ENCODE results near the gene C6orf89.

C6orf89 gene

DNA sequence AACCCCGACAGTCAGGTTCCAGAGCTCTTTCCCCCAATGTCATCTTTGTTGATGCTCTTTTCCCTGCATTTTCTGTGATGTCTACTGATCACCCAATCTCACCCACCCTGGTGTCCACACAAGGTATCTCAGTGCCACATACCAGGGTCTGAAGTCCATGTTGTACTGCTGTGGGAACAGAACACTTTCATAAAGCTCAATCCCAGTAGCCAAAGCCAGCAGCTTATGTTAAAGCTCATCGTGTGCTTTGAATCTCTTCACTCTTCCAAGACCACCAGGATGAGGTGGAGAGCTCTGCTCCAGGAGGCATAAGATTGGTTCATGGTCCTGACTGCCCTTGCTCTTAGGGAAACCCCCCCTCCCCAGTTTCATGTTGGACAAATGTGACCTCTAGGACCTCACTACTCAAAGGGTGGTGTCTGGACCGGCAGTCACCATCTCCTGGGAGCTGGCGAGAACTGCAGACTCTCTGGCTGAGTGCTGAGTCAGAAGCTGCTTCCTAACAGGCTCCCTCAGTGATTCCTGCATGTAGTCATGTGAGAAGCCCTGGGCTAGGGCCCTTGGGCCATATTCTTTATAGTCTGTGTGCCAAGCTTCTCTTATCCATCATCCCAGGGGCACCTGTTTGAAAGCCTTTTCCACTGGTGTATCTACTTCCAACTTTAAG, 33.1 kb upstream of the C6orf89 start:
- DNase-seq: no peak

DNA sequence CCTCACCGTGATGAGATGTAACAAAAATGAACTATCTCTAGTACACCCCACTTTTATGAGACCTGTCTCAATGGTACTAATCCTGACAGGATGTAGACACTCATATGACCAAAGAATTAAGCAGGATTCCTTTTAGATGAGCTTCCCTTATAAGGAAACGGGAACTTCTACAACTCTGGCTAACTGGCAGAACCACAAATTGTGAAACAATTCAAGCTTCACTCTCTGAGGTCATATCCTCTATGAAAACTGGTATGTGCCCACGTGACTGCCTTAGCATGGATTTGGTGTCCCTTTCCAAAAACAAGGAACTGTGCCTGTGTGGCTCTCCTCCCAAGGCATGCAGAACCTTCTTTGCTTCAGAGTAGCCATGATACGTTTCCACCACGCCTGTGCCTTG, 32.4 kb upstream of the C6orf89 start:
- DNase-seq: no peak

DNA sequence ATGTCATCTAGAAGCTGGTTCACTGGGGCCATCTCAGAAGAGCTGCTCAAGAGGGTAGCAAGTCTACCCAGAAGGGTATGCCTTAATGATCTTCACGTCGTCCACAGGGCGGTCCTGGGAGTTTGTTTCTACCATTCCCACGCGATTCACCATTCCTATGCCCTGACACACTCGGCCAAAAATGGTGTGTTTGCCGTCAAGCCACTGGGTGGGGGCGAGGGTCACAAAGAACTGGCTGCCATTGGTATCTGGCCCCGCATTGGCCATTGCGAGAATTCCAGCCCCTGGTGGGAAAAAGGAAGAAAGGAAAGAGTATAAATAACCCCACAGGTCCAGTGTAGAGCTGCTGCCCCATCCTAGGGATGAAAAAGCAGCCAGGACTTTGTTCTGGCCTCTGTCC, 30.0 kb upstream of the C6orf89 start:
- no peak for DNase-seq

DNA sequence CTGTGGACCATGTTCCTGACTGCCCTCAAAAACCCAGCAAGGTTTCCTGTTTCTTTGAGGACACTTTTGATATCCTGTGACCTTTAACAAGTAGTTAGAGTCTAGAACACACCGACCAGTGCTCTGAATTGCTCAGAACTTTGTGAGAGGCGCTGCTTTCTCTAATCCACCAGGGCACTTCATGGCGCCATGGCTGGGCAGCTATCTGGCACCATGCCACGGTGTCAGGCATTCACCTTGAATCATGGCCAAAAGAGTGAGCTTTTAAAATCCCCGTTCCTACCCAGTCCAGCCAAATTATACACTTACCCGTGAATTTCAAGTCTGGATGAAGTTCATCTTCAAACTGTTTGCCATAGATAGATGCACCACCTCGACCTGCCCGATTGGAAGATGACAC, 29.5 kb upstream of the C6orf89 start:
- DNase-seq: no peak

DNA sequence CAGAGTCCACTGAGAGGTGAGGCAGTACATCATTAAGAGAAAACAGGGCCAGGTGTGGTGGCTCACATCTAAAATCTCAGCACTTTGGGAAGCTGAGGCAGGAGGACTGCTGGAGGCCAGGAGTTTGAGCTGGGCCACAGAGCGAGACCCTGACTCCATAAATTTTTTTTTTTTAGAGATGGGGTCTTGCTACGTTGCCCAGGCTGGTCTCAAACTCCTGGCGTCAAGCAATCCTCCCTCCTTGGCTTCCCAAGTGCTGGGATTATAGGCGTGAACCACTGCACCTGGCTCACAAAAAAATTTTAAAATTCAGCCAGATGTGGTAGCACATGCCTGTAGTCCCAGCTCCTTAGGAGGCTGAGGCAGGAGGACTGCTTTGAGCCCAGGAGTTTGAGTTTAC, 28.4 kb upstream of the C6orf89 start:
- no peak for DNase-seq

DNA sequence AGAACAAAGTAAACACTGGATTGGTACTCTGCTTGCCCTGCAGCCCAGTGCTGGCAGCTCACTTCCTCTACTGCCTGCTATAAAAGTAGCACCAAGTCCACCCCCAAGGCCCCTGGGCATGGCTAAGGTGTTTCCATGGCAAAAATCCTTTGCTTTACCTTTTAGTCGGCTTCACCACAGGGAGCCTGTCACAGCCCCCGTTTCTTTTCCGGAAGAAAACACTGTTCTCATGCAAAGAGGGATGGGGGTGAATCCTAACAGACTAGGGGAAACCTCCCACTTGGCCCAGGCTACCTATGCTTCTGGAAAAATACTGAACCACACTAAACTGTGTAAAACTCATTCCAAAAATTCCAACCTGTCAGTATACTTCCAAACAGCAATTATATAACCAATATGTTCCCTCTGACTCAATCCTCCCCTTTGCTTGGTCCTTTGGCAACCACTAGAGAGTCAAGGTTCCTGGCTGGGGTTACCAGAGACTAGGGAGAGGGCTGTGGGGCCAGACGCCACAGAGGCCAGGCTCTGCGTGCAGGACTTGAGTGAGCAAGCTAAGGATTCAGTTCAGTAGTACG, 27.3 kb upstream of the C6orf89 start:
- no peak for DNase-seq

DNA sequence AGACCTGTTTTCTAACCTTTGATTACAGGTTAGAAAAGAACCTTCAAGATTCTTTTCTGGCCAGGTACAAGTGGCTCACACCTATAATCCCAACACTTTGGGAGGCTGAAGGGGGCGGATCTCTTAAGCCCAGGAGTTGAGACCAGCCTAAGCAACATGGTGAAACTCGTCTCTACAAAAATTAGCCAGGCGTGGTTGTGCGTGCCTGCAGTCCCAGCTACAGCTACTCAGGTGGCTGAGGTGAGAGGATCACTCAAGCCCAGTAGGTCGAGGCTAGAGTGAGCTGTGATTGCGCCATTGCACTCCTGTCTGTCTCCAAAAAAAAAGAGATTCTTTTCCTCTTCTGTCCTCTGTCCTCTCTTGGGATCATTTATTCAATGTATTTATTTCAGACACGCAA, 25.6 kb upstream of the C6orf89 start:
- no peak for DNase-seq

DNA sequence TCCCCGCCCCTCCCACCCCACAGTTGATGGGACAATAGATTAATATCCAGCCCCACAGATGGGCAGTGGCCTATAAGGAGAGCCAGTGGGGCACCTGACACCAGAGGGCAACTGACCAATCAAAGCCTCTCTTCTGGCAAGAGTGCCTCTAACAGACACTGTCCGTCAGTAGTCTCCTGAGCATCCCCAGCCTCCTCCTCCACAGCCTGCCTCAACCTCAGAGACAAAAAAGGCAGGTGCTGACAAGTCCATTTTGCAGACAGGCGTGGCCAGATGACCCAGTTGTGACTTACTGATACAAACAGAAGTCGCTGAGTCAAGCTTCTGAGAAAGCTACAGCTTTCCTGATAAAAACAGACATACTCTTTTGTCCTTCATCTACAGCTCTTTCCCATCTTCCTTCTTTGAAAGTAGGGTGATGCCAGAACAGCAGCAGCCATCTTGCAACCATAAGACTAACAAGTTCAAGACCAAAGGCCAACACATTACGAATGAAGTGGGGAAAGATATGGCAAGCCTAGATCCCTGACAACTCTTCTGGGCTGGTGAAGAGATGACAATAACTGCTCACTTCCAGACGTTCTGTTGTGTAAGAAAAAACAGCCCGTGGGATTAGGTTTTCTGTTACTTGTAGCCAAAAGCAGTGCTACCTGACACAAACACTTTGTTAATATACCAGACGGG, 23.4 kb upstream of the C6orf89 start:
- no peak for DNase-seq

DNA sequence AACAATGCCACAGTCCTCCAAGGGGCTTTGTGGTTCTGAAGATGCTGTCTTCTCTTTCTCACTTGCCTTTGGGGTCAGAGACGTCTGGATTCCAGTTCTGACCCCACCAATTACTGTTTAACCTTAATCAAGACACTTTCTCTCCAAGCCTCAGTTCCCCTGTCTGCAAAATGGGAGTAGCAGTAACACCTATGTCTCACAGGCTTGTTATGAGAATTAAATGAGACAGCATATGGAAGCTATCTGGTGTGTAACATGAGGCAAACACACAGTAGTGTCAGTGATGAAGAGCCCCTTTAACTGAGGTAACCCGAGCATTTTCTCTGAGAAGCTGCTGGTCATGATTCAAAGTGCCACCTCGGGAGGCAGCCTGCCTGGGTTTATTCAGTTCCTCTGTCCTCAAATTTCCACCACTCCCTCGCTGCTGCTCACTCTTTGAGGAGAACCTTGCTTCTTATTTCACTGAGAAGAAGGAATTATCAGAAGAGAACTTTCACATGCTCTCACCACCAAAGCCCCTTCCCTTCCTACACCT, 22.8 kb upstream of the C6orf89 start:
- DNase-seq: no peak

DNA sequence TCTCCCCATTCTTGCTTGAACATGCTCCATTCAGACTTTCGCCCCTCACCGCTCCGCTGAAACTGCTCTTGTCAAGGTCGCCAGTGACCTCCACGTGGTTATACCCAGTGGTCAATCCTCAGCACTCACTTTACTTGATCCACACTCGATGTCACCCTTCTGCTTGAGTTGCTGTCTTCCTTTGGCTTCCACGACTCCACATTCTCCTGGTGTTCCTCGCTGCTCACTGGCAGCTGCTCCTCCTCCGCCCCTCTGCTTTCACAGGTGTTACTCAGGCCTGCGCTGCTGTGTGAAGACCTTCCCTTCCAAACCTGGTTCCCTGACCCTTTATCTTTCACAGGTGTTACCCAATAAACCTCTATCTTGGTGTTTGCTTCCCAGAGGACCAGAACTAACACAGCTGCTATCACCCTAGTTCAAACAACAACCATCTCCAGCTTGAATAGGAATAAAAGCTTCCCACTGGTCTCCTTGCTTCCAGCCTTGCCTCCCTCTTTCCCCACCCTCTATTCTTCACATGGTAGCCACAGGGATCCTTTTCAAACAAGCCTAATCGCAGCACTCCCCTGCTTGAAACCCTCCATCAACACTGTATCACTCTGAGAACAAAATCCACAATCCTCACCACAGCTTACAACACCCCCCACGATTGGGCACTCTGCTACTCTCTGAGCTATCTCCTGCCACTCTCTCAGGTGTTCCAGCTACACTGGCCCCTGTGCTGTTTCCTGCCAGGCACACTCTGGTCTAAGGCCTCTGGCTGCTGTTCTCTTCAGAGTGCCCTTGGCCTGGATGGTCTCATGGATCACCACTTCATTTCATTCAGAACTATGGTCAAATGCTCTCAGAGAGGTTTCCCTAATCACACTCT, 21.8 kb upstream of the C6orf89 start:
- peak; percentile 93 for DNase-seq

DNA sequence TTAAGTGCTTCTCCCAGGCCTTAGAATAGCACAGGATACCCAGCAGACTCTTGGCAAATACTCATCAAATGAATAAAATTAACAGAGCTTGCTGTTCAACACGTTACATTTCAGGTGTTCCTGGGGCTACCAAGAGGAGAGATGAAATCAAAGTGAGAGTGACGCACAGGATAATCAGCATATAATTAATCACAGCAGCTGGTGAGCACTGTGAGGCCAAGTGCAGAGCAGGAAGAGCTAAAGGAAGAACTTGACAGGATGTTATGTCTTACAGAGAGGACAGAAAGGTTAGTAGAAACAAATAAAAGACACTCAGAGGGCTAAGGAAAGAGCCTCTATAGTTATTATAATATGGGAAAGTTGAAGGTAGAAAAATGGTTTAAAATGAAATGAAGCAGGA, 19.9 kb upstream of the C6orf89 start:
- DNase-seq: no peak

DNA sequence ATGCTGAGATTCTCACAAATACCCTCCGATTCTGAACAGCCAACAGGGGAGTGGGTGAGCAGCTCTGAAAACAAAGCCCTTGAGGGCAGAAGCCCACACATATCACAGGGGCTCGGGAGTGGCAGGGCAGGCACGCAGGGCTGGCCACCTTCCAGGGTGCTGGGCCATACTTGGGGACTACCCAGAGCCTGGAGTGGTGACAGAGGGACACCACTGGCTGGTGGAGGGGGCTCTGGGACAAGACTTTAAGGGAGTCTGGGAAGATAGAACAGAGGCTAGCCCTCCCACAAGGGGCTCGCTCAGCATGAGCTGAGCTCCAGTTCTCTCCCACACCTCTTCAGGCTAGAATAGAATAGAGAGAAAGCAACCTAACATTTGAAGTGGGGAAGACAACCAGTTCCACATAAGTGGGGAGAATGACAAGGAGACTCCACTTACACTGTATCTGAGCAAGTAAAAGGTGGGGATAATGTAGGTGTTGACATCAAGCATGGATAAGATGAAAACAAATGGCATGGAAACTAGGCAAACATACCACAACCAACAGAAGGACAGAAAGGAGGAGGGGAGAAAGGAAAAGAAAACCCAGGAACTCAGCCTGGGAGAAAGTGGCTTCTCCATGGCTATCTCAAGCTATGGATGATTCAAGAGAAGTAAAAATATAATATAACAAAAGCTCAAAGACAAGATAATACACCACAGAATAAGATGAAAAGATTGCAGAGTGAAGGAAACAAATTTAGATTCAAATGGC, 18.1 kb upstream of the C6orf89 start:
- DNase-seq: no peak

DNA sequence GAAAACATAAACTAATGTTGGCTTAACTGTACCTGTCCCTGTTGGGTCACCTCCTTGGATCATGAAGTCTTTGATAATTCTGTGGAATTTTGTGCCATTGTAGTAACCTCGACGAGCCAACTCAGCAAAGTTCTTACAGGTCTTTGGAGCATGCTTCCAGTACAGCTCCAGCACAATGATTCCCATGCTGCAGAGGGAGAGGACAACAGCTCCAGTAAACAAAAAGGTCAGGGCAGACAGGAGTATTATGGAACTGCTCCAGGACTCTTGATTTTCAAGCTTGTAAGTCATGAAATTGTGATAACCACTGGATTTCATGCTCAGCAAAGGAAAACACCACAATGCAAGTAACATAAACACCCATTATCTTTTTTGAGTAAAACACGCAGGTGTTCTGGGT, 14.1 kb upstream of the C6orf89 start:
- no peak for DNase-seq

DNA sequence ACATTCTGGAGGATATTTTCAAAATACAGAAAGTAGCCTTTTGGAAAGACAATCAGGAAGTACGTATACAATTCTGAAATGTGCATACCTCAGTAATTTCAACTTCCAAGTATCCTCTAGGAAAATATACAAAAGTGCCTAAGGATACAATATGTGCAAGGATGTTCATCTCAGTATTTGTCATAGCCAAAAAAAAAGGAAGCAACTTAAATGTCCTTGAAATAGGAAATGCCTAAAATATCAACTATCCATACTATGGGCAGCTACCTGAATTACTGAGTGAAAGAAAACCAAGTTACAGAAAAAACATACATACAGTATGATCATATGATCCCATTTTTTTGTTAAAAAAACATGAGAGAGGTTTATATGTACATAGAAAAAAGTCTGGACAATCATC, 12.6 kb upstream of the C6orf89 start:
- DNase-seq: no peak

DNA sequence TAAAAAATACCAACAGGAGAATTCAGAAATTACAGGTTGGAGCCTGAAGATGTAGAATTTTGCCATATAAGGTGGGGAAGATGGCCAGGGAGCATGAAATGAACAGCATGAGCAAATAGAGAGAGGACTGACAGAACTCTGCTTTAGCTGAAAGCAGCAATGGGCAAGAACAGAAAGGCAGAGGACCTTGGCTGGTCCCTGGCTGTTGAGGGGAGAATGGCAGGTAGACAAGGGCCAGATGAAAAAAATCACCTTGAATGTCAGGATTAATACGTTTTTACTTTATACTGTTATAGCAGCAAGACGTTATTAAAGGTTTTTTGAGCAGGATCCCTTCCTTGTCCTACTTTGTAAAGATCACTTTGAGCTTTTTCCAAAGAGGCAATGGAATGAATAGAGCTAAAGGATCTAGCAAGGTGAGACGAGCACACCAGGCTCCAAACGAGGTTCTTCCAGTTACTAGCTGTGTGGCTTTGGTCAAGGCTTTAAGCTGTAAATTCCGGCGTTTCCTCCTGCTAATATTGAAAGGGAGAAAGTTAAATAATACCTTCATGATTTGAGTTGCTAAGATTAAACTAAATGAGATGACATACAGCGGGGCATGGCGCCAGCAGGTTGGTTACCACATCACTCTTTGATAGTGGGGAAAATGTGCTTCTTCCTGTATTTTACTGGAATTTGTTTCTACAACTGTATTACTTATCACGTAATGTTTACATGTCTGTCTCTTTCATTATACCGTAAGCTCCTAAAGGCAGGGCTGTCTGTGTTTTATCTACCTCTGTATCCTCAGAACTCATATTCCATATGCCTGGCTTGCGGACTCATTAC, 11.9 kb upstream of the C6orf89 start:
- no peak for DNase-seq

DNA sequence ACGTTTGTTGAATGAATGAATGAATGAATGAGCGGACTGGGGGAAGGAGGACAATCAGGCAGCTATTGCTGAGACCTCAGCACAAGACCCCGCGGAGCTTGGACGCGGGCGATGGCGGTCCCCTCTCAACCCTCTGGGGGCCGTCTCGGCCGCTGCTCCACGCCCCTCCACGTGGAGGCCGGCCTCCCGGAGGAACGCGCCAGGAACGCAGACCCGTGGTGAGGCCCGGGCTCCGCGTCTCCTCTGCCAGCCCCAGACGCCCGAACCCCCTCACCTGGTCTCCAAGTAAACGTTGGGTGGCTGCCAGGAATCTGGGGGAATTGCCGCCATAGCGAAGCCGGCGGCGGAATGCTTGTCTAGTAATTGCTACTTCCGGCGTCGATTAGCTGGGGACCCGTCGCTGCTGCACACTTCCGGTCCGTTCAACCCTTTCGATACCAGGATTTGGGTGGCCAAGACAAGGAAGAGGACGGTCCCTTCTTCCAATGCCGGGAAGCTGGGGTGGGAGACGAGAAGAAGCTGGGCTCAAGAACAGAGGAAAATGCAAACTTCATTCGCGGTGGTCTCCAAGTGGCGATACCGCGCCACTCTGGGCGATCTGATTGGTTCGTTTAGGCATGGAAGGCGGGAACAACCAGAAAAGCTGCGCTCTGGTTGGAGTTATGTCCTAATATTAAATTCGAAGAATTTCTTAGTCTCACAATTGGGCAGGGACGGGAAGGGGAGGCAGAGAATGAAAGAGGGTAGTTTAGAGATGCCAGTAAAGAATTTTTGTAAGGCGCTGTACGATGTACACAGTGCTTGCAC, 11.1 kb upstream of the C6orf89 start, which contains the start of gene PPIL1:
TSS of gene PPIL1 (minus strand) at position 361 of the 807 bp plus-strand sequence. CDS start at position 330, 31 bp downstream.
- DNase-seq: peak; percentile 94

DNA sequence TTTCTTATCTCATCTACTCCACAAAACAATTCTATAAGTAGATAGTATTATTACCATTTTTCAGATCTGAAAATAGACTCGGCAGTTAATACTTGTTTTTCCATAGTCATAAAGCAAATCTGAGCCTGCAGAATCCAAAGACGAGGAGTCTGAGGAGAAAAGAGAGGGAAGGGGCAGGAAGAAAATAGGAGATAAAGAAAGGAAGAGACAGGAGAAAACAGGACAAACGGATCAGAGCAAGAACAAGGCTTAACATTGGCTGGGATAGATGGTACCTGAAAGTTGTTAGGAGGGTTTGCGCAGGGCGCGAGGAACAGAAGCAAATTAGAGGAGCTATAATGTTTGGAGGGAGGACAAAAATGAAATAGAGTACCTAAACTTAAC, 10.5 kb upstream of the C6orf89 start:
- no peak for DNase-seq

DNA sequence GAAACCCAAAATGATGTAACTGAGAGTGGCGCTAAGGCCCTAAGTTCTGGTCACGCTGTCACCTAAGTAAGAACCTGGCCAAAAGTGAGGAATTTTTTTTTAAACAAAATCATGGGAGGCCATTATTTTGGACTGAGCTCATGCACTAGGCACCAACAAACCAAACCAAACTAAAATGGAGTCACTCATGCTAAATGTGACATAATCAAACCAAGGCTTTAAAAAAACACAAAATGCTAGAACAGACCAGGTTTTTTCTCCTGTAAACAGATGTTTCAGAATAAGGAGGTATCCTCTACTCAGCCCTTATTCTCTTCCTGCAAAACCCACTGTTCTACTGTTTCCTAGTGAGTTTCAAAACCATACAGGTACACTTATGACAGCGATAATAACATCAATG, 1.1 kb upstream of the C6orf89 start:
- DNase-seq: no peak

DNA sequence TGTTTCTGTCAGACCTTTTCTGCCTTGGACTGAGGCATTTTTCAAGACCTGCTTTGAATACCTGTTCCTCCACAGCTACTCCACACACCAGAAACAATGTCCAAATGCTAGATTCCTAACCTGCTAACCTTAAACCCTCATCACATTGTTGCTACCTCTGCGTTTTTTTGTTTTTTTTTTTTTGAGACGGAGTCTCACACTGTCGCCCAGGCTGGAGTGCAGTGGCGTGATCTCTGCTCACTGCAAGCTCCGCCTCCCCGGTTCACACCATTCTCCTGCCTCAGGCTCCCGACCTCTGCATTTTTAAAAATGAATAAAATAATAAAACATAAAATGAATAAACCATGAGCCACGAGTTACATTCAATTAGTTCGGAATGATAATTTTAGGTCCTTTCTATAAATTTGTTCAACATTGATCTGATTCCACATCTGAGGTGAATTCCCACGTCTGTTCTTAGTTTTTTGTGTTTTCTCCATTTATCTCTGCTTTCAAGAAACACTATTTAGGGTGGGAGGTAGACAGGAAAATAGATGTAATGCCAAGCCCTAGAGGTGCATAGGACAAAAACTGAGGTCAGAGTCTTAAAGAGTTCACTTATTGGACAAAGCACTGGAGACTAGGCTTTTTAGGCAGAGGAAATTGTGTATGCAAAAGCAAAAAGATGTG, 1.3 kb downstream of the C6orf89 start:
- no peak for DNase-seq

DNA sequence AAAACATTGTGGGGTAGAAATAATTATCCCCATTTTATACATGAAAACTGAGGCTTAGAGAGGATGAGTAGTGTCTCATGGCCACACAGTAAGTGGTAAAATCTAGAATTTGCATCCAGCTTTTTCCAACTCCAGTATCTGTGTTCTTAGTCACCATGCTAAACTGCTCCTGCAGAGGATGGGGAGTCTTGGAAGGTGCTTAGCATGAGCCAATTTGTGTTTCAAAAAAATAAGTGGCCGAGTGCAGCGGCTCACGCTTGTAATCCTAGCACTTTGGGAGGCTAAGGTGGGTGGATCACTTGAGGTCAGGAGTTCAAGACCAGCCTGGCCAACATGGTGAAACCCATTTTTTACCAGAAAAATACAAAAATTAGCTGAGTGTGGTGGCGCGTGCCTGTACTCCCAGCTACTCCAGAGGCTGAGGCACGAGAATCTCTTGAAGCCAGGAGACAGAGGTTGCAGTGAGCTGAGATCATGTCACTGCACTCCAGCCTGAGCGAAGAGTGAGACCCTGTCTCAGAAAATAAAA, 2.4 kb downstream of the C6orf89 start:
- DNase-seq: no peak
